Measurements from ENCODE around the gene ABHD6.
A peak's percentile ranks its signal among the peaks of the same experiment; 100 is the strongest.
"Not testable (repeated sequence)": the region's sequence is repeated elsewhere in the genome, so short reads cannot be mapped to it uniquely, and the experiment has no call there.

The ABHD6 gene

GRCh38 chr3:58237238-58237940, at the start of gene ABHD6:
TSS of gene ABHD6 (plus strand) at chr3:58237792. CDS start at chr3:58256587, 18,795 bp downstream.
- DNase-seq: peak; percentile 78 to 79

GRCh38 chr3:58188173-58188564, 49.4 kb upstream of the ABHD6 start:
- no peak for DNase-seq

- no peak for DNase-seq
Measured at GRCh38 chr3:58188921-58189451, 48.6 kb upstream of the ABHD6 start.

- no peak for DNase-seq
Measured at GRCh38 chr3:58189691-58190090, 47.9 kb upstream of the ABHD6 start.

GRCh38 chr3:58190291-58190690, 47.3 kb upstream of the ABHD6 start:
- DNase-seq: no peak

GRCh38 chr3:58190882-58191281, 46.7 kb upstream of the ABHD6 start:
- no peak for DNase-seq

GRCh38 chr3:58191361-58191991, 46.1 kb upstream of the ABHD6 start:
- DNase-seq: no peak

- no peak for DNase-seq
Measured at GRCh38 chr3:58192069-58192468, 45.5 kb upstream of the ABHD6 start.

GRCh38 chr3:58193682-58194407, 43.7 kb upstream of the ABHD6 start:
- no peak for DNase-seq

GRCh38 chr3:58197588-58197987, 40.0 kb upstream of the ABHD6 start:
- no peak for DNase-seq

- DNase-seq: no peak
Measured at GRCh38 chr3:58198362-58198761, 39.2 kb upstream of the ABHD6 start.

- no peak for DNase-seq
Measured at GRCh38 chr3:58198804-58199203, 38.8 kb upstream of the ABHD6 start.

- DNase-seq: no peak
Measured at GRCh38 chr3:58200121-58200709, 37.4 kb upstream of the ABHD6 start.

- no peak for DNase-seq
Measured at GRCh38 chr3:58200846-58201355, 36.7 kb upstream of the ABHD6 start.

GRCh38 chr3:58201451-58201850, 36.1 kb upstream of the ABHD6 start:
- not testable (repeated sequence) for DNase-seq

GRCh38 chr3:58202917-58203360, 34.7 kb upstream of the ABHD6 start:
- DNase-seq: no peak

GRCh38 chr3:58203541-58203940, 34.1 kb upstream of the ABHD6 start:
- no peak for DNase-seq

- no peak for DNase-seq
Measured at GRCh38 chr3:58204720-58205119, 32.9 kb upstream of the ABHD6 start.

- DNase-seq: no peak
Measured at GRCh38 chr3:58205981-58206380, 31.6 kb upstream of the ABHD6 start.

- DNase-seq: peak in 1 of 2 donors; percentile 11
Measured at GRCh38 chr3:58206406-58207011, 31.1 kb upstream of the ABHD6 start.

- no peak for DNase-seq
Measured at GRCh38 chr3:58207954-58208353, 29.6 kb upstream of the ABHD6 start.

- DNase-seq: no peak
Measured at GRCh38 chr3:58209933-58210332, 27.7 kb upstream of the ABHD6 start.
